Activated CD8-positive, alpha-beta memory T cell treated with anti-CD3 and anti-CD28 coated beads, Interleukin-2, amount 50 U/mL, for 4 hours (primary cell): ENCODE measurements around the gene MYH4.

Source experiments
- DNase-seq: peaks from one replicate; pipeline ENCODE4 v3.0.0-alpha.2; 2020

Gene MYH4

GRCh38 chr17:10469459-10469858, at the start of gene MYH4:
Gene MYH4, minus strand, starts transcription at chr17:10469559. Its CDS starts 2,814 bp downstream, at chr17:10466745.
- no peak for DNase-seq

GRCh38 chr17:10518271-10519037, 49.1 kb upstream of the MYH4 start, which contains the start of gene MYH1:
Gene MYH1, minus strand, starts transcription at chr17:10518542. Its CDS starts 1,900 bp downstream, at chr17:10516642.
- DNase-seq, result no peak

GRCh38 chr17:10516638-10517037, 47.3 kb upstream of the MYH4 start:
- no peak for DNase-seq

- no peak for DNase-seq
Observed at GRCh38 chr17:10516065-10516464, 46.7 kb upstream of the MYH4 start.

- no peak for DNase-seq
Observed at GRCh38 chr17:10513299-10514067, 44.1 kb upstream of the MYH4 start.

- DNase-seq, result no peak
Observed at GRCh38 chr17:10512856-10513255, 43.5 kb upstream of the MYH4 start.

GRCh38 chr17:10499950-10500349, 30.6 kb upstream of the MYH4 start:
- DNase-seq, result no peak

GRCh38 chr17:10492004-10492403, 22.6 kb upstream of the MYH4 start:
- DNase-seq, result no peak

GRCh38 chr17:10482252-10482651, 12.9 kb upstream of the MYH4 start:
- DNase-seq, result no peak

GRCh38 chr17:10477701-10478100, 8.3 kb upstream of the MYH4 start:
- DNase-seq, result no peak

GRCh38 chr17:10474536-10474935, 5.2 kb upstream of the MYH4 start:
- no peak for DNase-seq

GRCh38 chr17:10471858-10472257, 2.5 kb upstream of the MYH4 start:
- DNase-seq, result no peak

GRCh38 chr17:10463402-10463801, 6.0 kb downstream of the MYH4 start:
- DNase-seq, result no peak

GRCh38 chr17:10460062-10460461, 9.3 kb downstream of the MYH4 start:
- DNase-seq, result no peak

- DNase-seq, result no peak
Observed at GRCh38 chr17:10458701-10459100, 10.7 kb downstream of the MYH4 start.

GRCh38 chr17:10457952-10458351, 11.4 kb downstream of the MYH4 start:
- no peak for DNase-seq

GRCh38 chr17:10447026-10447931, 22.1 kb downstream of the MYH4 start:
- DNase-seq, result no peak

GRCh38 chr17:10439816-10440215, 29.5 kb downstream of the MYH4 start:
- DNase-seq, result no peak

- DNase-seq, result no peak
Observed at GRCh38 chr17:10435096-10435495, 34.3 kb downstream of the MYH4 start.

GRCh38 chr17:10429421-10430045, 39.8 kb downstream of the MYH4 start:
- no peak for DNase-seq

GRCh38 chr17:10428781-10429180, 40.6 kb downstream of the MYH4 start:
- DNase-seq, result no peak

- DNase-seq, result no peak
Observed at GRCh38 chr17:10421900-10422542, 47.3 kb downstream of the MYH4 start, which contains the start of gene MYH8. Gene MYH8, minus strand, starts transcription at chr17:10421950. Its CDS starts 1,723 bp downstream, at chr17:10420227.
